Measurements from ENCODE around the gene ZMYND15.
"Not testable (repeated sequence)": the region's sequence is repeated elsewhere in the genome, so short reads cannot be mapped to it uniquely, and the experiment has no call there.

The ZMYND15 gene

GRCh38 chr17:4701116-4701515 is 38.5 kb upstream of the ZMYND15 start:
- H3K36me3 ChIP-seq: no peaks in the 10 kb centered on the region
- H3K4me1 ChIP-seq: no peaks in the 10 kb centered on the region
- H3K9me3 ChIP-seq: no peaks in the 10 kb centered on the region
- DNase-seq: no peak
- no peak overlapping the region for H3K4me3 ChIP-seq (ENCODE audit: low read depth, low read length)
- TF ChIP-seq CTCF (IDR thresholded peaks at IDR 0.05; ENCODE audit: low read depth, low read length): no peak
- no peaks in the 10 kb centered on the region for H3K27me3 ChIP-seq

GRCh38 chr17:4703330-4703691 is 36.3 kb upstream of the ZMYND15 start:
- peak overlapping the region; percentile 90 for H3K4me3 ChIP-seq (ENCODE audit: low read depth, low read length)
- H3K9me3 ChIP-seq: no peaks in the 10 kb centered on the region
- no peak for DNase-seq
- no peak for TF ChIP-seq CTCF (IDR thresholded peaks at IDR 0.05; ENCODE audit: low read depth, low read length)
- H3K36me3 ChIP-seq: no peaks in the 10 kb centered on the region
- no peaks in the 10 kb centered on the region for H3K27me3 ChIP-seq
- H3K4me1 ChIP-seq: no peaks in the 10 kb centered on the region

GRCh38 chr17:4704574-4704907 is 35.1 kb upstream of the ZMYND15 start:
- H3K36me3 ChIP-seq, DNase-seq, H3K9me3 ChIP-seq, H3K4me1 ChIP-seq, H3K27me3 ChIP-seq: not testable (repeated sequence)
- H3K4me3 ChIP-seq (ENCODE audit: low read depth, low read length): peak overlapping the region; percentile 90

GRCh38 chr17:4704991-4705390 is 34.6 kb upstream of the ZMYND15 start:
- no peak for TF ChIP-seq CTCF (IDR thresholded peaks at IDR 0.05; ENCODE audit: low read depth, low read length)
- Histone ChIP-seq H3K4me3 (ENCODE audit: low read depth, low read length) (peak overlapping the region; percentile 90), H3K9me3 (no peaks in the 10 kb centered on the region), H3K4me1 (no peaks in the 10 kb centered on the region), H3K27me3 (no peaks in the 10 kb centered on the region), H3K36me3 (no peaks in the 10 kb centered on the region)
- no peak for DNase-seq

GRCh38 chr17:4706121-4706520 is 33.5 kb upstream of the ZMYND15 start:
- H3K9me3 ChIP-seq: no peaks in the 10 kb centered on the region
- no peaks in the 10 kb centered on the region for H3K4me1 ChIP-seq
- no peak for DNase-seq
- H3K27me3 ChIP-seq: no peaks in the 10 kb centered on the region
- no peak overlapping the region for H3K4me3 ChIP-seq (ENCODE audit: low read depth, low read length)
- no peak for TF ChIP-seq CTCF (IDR thresholded peaks at IDR 0.05; ENCODE audit: low read depth, low read length)
- H3K36me3 ChIP-seq: no peaks in the 10 kb centered on the region

GRCh38 chr17:4708436-4708835 is 31.2 kb upstream of the ZMYND15 start:
- DNase-seq: peak; percentile 66
- Histone ChIP-seq H3K9me3 (no peaks in the 10 kb centered on the region), H3K36me3 (no peaks in the 10 kb centered on the region), H3K4me3 (ENCODE audit: low read depth, low read length) (no peak overlapping the region), H3K27me3 (no peaks in the 10 kb centered on the region), H3K4me1 (no peaks in the 10 kb centered on the region)
- no peak for TF ChIP-seq CTCF (IDR thresholded peaks at IDR 0.05; ENCODE audit: low read depth, low read length)

All from BE2C (cell line).